ENCODE measurements around the gene MDGA2. TPM values are rescaled to one million over a fixed set of nuclear protein-coding genes. Genes with fewer than 3 reads are reported as not detected.
"Not testable (repeated sequence)": the region's sequence is repeated elsewhere in the genome, so short reads cannot be mapped to it uniquely, and the experiment has no call there.

MDGA2 gene
- total RNA-seq, 1 donor from 2014 or later: not detected

GRCh38 chr14:47257013-47257412, 418.4 kb downstream of the MDGA2 start:
- no peak overlapping the region for H3K4me3 Mint-ChIP-seq
- intact Hi-C loops (cut with micrococcal nuclease): no loop called here
- H3K36me3 Mint-ChIP-seq (ENCODE audit: low read depth): no peaks in the 10 kb centered on the region
- H3K4me1 Mint-ChIP-seq: no peaks in the 10 kb centered on the region
- H3K27ac Mint-ChIP-seq: no peak overlapping the region
- peaks cover 9% of the 10 kb centered on the region for H3K9me3 Mint-ChIP-seq
- no peaks in the 10 kb centered on the region for H3K27me3 Mint-ChIP-seq
- no peak for DNase-seq

- Mint-ChIP-seq H3K27me3 (no peaks in the 10 kb centered on the region), H3K27ac (no peak overlapping the region), H3K36me3 (ENCODE audit: low read depth) (no peaks in the 10 kb centered on the region), H3K4me3 (no peak overlapping the region), H3K4me1 (no peaks in the 10 kb centered on the region), H3K9me3 (peaks cover 9% of the 10 kb centered on the region)
- intact Hi-C loops (cut with micrococcal nuclease): no loop called here
- no peak for DNase-seq
Observed at GRCh38 chr14:47252802-47253201, 422.6 kb downstream of the MDGA2 start.

- H3K27me3 Mint-ChIP-seq: no peaks in the 10 kb centered on the region
- H3K4me3 Mint-ChIP-seq: no peak overlapping the region
- intact Hi-C loops (cut with micrococcal nuclease): no loop called here
- H3K27ac Mint-ChIP-seq: no peak overlapping the region
- H3K36me3 Mint-ChIP-seq (ENCODE audit: low read depth): no peaks in the 10 kb centered on the region
- H3K9me3 Mint-ChIP-seq: no peaks in the 10 kb centered on the region
- no peaks in the 10 kb centered on the region for H3K4me1 Mint-ChIP-seq
- DNase-seq: no peak
Observed at GRCh38 chr14:47246367-47246766, 429.0 kb downstream of the MDGA2 start.

GRCh38 chr14:47242579-47242978, 432.8 kb downstream of the MDGA2 start:
- H3K9me3 Mint-ChIP-seq; H3K27ac Mint-ChIP-seq; H3K36me3 Mint-ChIP-seq (ENCODE audit: low read depth); intact Hi-C loops (cut with micrococcal nuclease); H3K4me3 Mint-ChIP-seq; H3K27me3 Mint-ChIP-seq; H3K4me1 Mint-ChIP-seq; DNase-seq: not testable (repeated sequence)

DNA sequence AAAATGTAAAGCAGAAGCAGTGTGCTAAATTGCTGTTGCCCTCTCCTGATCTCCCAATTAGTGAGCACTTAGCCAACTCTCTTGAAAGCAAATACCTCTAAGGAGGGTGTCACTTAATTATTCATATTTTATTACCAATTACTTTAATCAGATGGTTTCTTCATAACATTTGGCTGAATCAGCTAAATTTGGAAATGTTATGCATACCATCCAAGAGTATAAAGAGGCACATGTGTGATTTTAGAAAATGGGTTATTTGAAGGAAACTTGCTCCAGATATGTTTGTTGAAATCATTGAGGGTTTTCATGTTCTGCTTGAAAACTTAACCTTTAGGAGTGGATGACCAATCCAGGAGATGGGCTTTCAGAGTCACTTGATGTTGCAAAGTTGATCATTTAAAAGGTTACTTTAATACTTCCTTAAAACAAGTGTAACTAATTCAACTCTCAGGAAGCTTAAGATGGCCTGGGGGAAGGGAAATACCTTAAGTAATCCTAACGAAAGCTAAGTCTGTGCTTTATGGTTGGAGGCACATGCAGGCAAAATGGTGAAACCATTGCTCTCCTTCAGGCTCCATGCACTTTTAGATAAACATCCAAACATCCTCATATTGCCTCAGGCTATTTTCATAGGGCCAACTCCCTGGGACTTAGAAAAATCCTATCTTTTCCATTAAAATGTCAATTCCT, 434.5 kb downstream of the MDGA2 start:
- H3K9me3 Mint-ChIP-seq: no peaks in the 10 kb centered on the region
- intact Hi-C loops (cut with micrococcal nuclease): no loop called here
- H3K27ac Mint-ChIP-seq: no peak overlapping the region
- no peaks in the 10 kb centered on the region for H3K27me3 Mint-ChIP-seq
- no peaks in the 10 kb centered on the region for H3K4me1 Mint-ChIP-seq
- no peaks in the 10 kb centered on the region for H3K36me3 Mint-ChIP-seq (ENCODE audit: low read depth)
- no peak for DNase-seq
- no peak overlapping the region for H3K4me3 Mint-ChIP-seq

DNA sequence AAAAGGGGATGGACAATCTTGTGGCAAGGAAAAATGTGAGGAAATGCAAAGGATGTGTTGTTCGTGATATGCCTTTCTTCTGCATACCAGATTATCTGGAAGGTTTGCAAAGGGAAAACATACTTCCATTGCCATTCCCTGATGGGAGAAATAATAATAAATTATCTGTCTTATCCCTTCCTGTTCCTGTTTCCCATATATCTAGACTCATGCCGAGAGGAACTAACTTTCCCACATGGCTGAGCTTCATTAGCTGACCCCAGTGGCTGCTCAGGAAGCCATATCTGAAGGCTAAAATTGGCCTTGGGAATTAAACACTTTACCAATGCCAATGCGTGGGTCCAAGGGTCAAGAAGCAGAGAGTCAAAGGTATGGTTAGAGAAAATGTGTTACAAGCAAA, 439.8 kb downstream of the MDGA2 start:
- Mint-ChIP-seq H3K27ac (no peak overlapping the region), H3K4me3 (no peak overlapping the region), H3K4me1 (no peaks in the 10 kb centered on the region), H3K27me3 (no peaks in the 10 kb centered on the region), H3K9me3 (no peaks in the 10 kb centered on the region), H3K36me3 (ENCODE audit: low read depth) (no peaks in the 10 kb centered on the region)
- intact Hi-C loops (cut with micrococcal nuclease): no loop called here
- no peak for DNase-seq

GRCh38 chr14:47226877-47227520, 448.4 kb downstream of the MDGA2 start:
- intact Hi-C loops (cut with micrococcal nuclease): no loop called here
- no peak overlapping the region for H3K27ac Mint-ChIP-seq
- peaks cover 3% of the 10 kb centered on the region for H3K4me1 Mint-ChIP-seq
- no peak overlapping the region for H3K4me3 Mint-ChIP-seq
- no peaks in the 10 kb centered on the region for H3K27me3 Mint-ChIP-seq
- no peak for DNase-seq
- H3K36me3 Mint-ChIP-seq (ENCODE audit: low read depth): no peaks in the 10 kb centered on the region
- no peaks in the 10 kb centered on the region for H3K9me3 Mint-ChIP-seq

DNA sequence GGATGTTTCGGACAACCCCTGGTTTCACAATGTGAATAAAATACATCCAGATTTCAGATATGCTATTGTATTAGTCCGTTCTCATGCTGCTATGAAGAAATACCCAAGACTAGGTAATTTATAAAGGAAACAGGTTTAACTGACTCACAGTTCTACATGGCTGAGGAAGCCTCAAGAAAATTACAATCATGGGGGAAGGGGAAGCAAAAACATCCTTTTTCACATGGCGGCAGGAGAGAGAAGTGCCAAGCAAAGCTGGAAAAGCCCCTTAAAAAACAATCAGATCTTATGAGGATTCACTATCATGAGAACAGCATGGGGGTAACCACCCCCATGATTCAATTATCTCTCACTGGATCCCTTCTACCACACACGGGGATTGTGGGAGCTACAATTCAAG, 451.7 kb downstream of the MDGA2 start:
- Mint-ChIP-seq H3K4me3 (no peak overlapping the region), H3K9me3 (no peaks in the 10 kb centered on the region), H3K4me1 (peaks cover 3% of the 10 kb centered on the region), H3K27me3 (no peaks in the 10 kb centered on the region), H3K27ac (no peak overlapping the region), H3K36me3 (ENCODE audit: low read depth) (no peaks in the 10 kb centered on the region)
- intact Hi-C loops (cut with micrococcal nuclease): no loop called here
- no peak for DNase-seq

- no peaks in the 10 kb centered on the region for H3K4me1 Mint-ChIP-seq
- no peak overlapping the region for H3K27ac Mint-ChIP-seq
- H3K27me3 Mint-ChIP-seq: no peaks in the 10 kb centered on the region
- no peak overlapping the region for H3K4me3 Mint-ChIP-seq
- H3K9me3 Mint-ChIP-seq: no peaks in the 10 kb centered on the region
- no peaks in the 10 kb centered on the region for H3K36me3 Mint-ChIP-seq (ENCODE audit: low read depth)
- intact Hi-C loops (cut with micrococcal nuclease): no loop called here
- no peak for DNase-seq
Observed at GRCh38 chr14:47220096-47220495, 455.3 kb downstream of the MDGA2 start.

GRCh38 chr14:47211263-47211662, 464.1 kb downstream of the MDGA2 start:
- Mint-ChIP-seq H3K36me3 (ENCODE audit: low read depth) (no peaks in the 10 kb centered on the region), H3K9me3 (no peaks in the 10 kb centered on the region), H3K4me3 (no peak overlapping the region), H3K27me3 (no peaks in the 10 kb centered on the region), H3K4me1 (no peaks in the 10 kb centered on the region), H3K27ac (no peak overlapping the region)
- DNase-seq: no peak
- intact Hi-C loops (cut with micrococcal nuclease): no loop called here

- Mint-ChIP-seq H3K9me3 (no peaks in the 10 kb centered on the region), H3K4me1 (no peaks in the 10 kb centered on the region), H3K36me3 (ENCODE audit: low read depth) (no peaks in the 10 kb centered on the region), H3K27ac (no peak overlapping the region), H3K27me3 (no peaks in the 10 kb centered on the region), H3K4me3 (no peak overlapping the region)
- intact Hi-C loops (cut with micrococcal nuclease): no loop called here
- DNase-seq: no peak
Observed at GRCh38 chr14:47210099-47210498, 465.3 kb downstream of the MDGA2 start.

- intact Hi-C loops (cut with micrococcal nuclease): no loop called here
- Mint-ChIP-seq H3K9me3 (no peaks in the 10 kb centered on the region), H3K36me3 (ENCODE audit: low read depth) (no peaks in the 10 kb centered on the region), H3K4me1 (no peaks in the 10 kb centered on the region), H3K27me3 (no peaks in the 10 kb centered on the region), H3K27ac (no peak overlapping the region), H3K4me3 (no peak overlapping the region)
- DNase-seq: no peak
Observed at GRCh38 chr14:47208434-47208833, 467.0 kb downstream of the MDGA2 start.

GRCh38 chr14:47207617-47208016, 467.8 kb downstream of the MDGA2 start:
- H3K27ac Mint-ChIP-seq: no peak overlapping the region
- no peak for DNase-seq
- intact Hi-C loops (cut with micrococcal nuclease): no loop called here
- no peaks in the 10 kb centered on the region for H3K9me3 Mint-ChIP-seq
- no peaks in the 10 kb centered on the region for H3K36me3 Mint-ChIP-seq (ENCODE audit: low read depth)
- H3K4me3 Mint-ChIP-seq: no peak overlapping the region
- H3K27me3 Mint-ChIP-seq: no peaks in the 10 kb centered on the region
- no peaks in the 10 kb centered on the region for H3K4me1 Mint-ChIP-seq

- H3K4me1 Mint-ChIP-seq: no peaks in the 10 kb centered on the region
Observed at GRCh38 chr14:47200740-47201139, 474.7 kb downstream of the MDGA2 start.

GRCh38 chr14:47195582-47195981, 479.8 kb downstream of the MDGA2 start:
- Mint-ChIP-seq H3K36me3 (ENCODE audit: low read depth) (no peaks in the 10 kb centered on the region), H3K27me3 (no peaks in the 10 kb centered on the region), H3K4me3 (no peak overlapping the region), H3K27ac (no peak overlapping the region), H3K4me1 (no peaks in the 10 kb centered on the region), H3K9me3 (no peaks in the 10 kb centered on the region)
- intact Hi-C loops (cut with micrococcal nuclease): no loop called here
- DNase-seq: no peak

More at GRCh38 chr14:47200740-47201139, 474.7 kb downstream of the MDGA2 start:
- no peak for DNase-seq
- Mint-ChIP-seq H3K9me3 (no peaks in the 10 kb centered on the region), H3K4me3 (no peak overlapping the region), H3K27me3 (no peaks in the 10 kb centered on the region), H3K36me3 (ENCODE audit: low read depth) (no peaks in the 10 kb centered on the region), H3K27ac (no peak overlapping the region)
- intact Hi-C loops (cut with micrococcal nuclease): no loop called here
